GM23338 (cell line): ENCODE measurements around the gene OXT. TPM values are rescaled to one million over a fixed set of nuclear protein-coding genes. Genes with fewer than 3 reads are reported as not detected.

ENCODE experiments used
- ATAC-seq: fragments of 200-7000 bp; cut with Tn5 transposase; 3 replicates; pipeline ENCODE4 v1.9.1; 2020
- DNase-seq: peaks from one replicate; pipeline ENCODE4 v3.0.0-alpha.2; 2015; ENCODE audit warnings: low spot score
- H2AFZ ChIP-seq: fragments of 200-600 bp; sonication (generic); 2 replicates; pipeline ENCODE4 v1.8.0; 2016; ENCODE audit warnings: antibody characterized with exemption, mild to moderate bottlenecking, moderate library complexity
- H3F3A ChIP-seq: fragments of 200-600 bp; sonication (generic); replicated peaks from 2 replicates; pipeline ENCODE4 v1.8.0; 2017; ENCODE audit warnings: antibody characterized with exemption, mixed run types, low read depth
- H3K27ac ChIP-seq: fragments of 200-600 bp; sonication (generic); 2 replicates; pipeline ENCODE4 v1.6.1; 2016; ENCODE audit warnings: low read depth
- H3K27me3 ChIP-seq: fragments of 200-600 bp; sonication (generic); 2 replicates; pipeline ENCODE4 v1.8.0; 2016; ENCODE audit warnings: mild to moderate bottlenecking, mixed run types, moderate library complexity; ENCODE audit not compliant: insufficient read depth
- H3K36me3 ChIP-seq: fragments of 200-600 bp; sonication (generic); 2 replicates; pipeline ENCODE4 v1.8.0; 2016; ENCODE audit warnings: mild to moderate bottlenecking; ENCODE audit not compliant: insufficient read depth
- H3K4me1 ChIP-seq: fragments of 200-600 bp; sonication (generic); 2 replicates; pipeline ENCODE4 v1.8.0; 2016; ENCODE audit warnings: mild to moderate bottlenecking, moderate library complexity; ENCODE audit not compliant: insufficient read depth
- H3K4me2 ChIP-seq: fragments of 200-600 bp; sonication (generic); 2 replicates; pipeline ENCODE4 v1.7.1; 2017; ENCODE audit warnings: mixed run types
- H3K4me3 ChIP-seq: fragments of 200-600 bp; sonication (generic); 2 replicates; pipeline ENCODE4 v1.6.1; 2016; ENCODE audit warnings: mixed run types
- H3K79me2 ChIP-seq: fragments of 200-600 bp; sonication (generic); replicated peaks from 2 replicates; pipeline ENCODE4 v1.8.0; 2017; ENCODE audit warnings: mild to moderate bottlenecking; ENCODE audit not compliant: insufficient read depth
- H3K9me2 ChIP-seq: fragments of 200-600 bp; sonication (generic); 2 replicates; pipeline ENCODE4 v1.8.0; 2017; ENCODE audit not compliant: insufficient read depth
- H4K20me1 ChIP-seq: fragments of 200-600 bp; sonication (generic); replicated peaks from 2 replicates; pipeline ENCODE4 v1.8.0; 2017; ENCODE audit warnings: mild to moderate bottlenecking; ENCODE audit not compliant: insufficient read depth
- H3K27ac Mint-ChIP-seq: 2 replicates; pipeline ENCODE4 v1.8.0; 2020; ENCODE audit warnings: inconsistent platforms, mild to moderate bottlenecking, moderate library complexity, mixed read lengths
- H3K27me3 Mint-ChIP-seq: 3 replicates; pipeline ENCODE4 v1.8.0; 2022; ENCODE audit warnings: low read depth, mild to moderate bottlenecking, moderate library complexity, mixed read lengths, inconsistent platforms; ENCODE audit not compliant: insufficient read depth, poor library complexity
- H3K36me3 Mint-ChIP-seq: 3 replicates; pipeline ENCODE4 v1.8.0; 2021; ENCODE audit warnings: low read depth, mild to moderate bottlenecking, inconsistent platforms, moderate library complexity, mixed read lengths
- H3K4me1 Mint-ChIP-seq: 3 replicates; pipeline ENCODE4 v1.8.0; 2020; ENCODE audit warnings: mild to moderate bottlenecking, inconsistent platforms, mixed read lengths
- H3K4me3 Mint-ChIP-seq: 3 replicates; pipeline ENCODE4 v1.8.0; 2021; ENCODE audit warnings: moderate library complexity, mild to moderate bottlenecking, inconsistent platforms, mixed read lengths
- H3K9me3 Mint-ChIP-seq: 3 replicates; pipeline ENCODE4 v1.8.0; 2020; ENCODE audit warnings: moderate library complexity, mild to moderate bottlenecking, inconsistent platforms, mixed read lengths
- CREB1 ChIP-seq: fragments of 250-450 bp; sonication (Bioruptor Pico); IDR thresholded peaks from 2 replicates; pipeline ENCODE4 v1.5.0; 2020; ENCODE audit warnings: low read depth, mild to moderate bottlenecking, moderate library complexity
- EZH2 ChIP-seq: fragments of 200-600 bp; sonication (generic); IDR thresholded peaks from one replicate; pipeline ENCODE4 v1.8.0; 2017; ENCODE audit warnings: antibody characterized with exemption, mild to moderate bottlenecking, low read depth; ENCODE audit not compliant: unreplicated experiment
- EZH2phosphoT487 ChIP-seq: fragments of 200-600 bp; sonication (generic); IDR thresholded peaks from one replicate; pipeline ENCODE4 v1.8.1; 2018; ENCODE audit warnings: antibody characterized with exemption; ENCODE audit not compliant: unreplicated experiment
- JUNB ChIP-seq: IDR thresholded peaks from one replicate; pipeline ENCODE4 v1.6.1; 2016; ENCODE audit warnings: antibody characterized with exemption; ENCODE audit not compliant: unreplicated experiment
- NANOG ChIP-seq: IDR thresholded peaks from 2 replicates; pipeline ENCODE4 v1.6.1; 2016; ENCODE audit warnings: antibody characterized with exemption, borderline replicate concordance
- POLR2AphosphoS5 ChIP-seq: IDR thresholded peaks from 2 replicates; pipeline ENCODE4 v1.6.1; 2016; ENCODE audit warnings: antibody characterized with exemption, low read depth
- STAT1 ChIP-seq: IDR thresholded peaks from one replicate; pipeline ENCODE4 v1.6.1; 2016; ENCODE audit warnings: antibody characterized with exemption; ENCODE audit not compliant: unreplicated experiment
- ZNF114 ChIP-seq: fragments of 250-450 bp; sonication (Bioruptor Pico); IDR thresholded peaks from 2 replicates; pipeline ENCODE4 v1.5.0; 2020; ENCODE audit warnings: mild to moderate bottlenecking, moderate library complexity
- ZNF331 ChIP-seq: fragments of 250-450 bp; sonication (Bioruptor Pico); IDR thresholded peaks from 2 replicates; pipeline ENCODE4 v1.5.0; 2020; ENCODE audit warnings: low read depth, mild to moderate bottlenecking, moderate library complexity
- polyA plus RNA-seq: library from polyadenylated mRNA; unstranded; fragments of >200 nt; fragmentation: Nextera tagmentation; extraction: Ambion mirVana; gene quantifications from 2 replicates; pipeline ENCODE4 v1.2.1, GENCODE V29; 2016
- total RNA-seq: library from RNA; depleted of rRNA; stranded (reverse); fragments of >200 nt; shearing (Covaris generic); gene quantifications from 2 replicates; pipeline ENCODE4 v1.2.3, GENCODE V29; 2014
- TF ChIP-seq, protein P1 (sequence below), 2 experiments: fragments of 200-600 bp in 1 of 2; sonication (generic) in 1 of 2; conservative IDR thresholded peaks; 2 replicates each; pipeline versions ENCODE4 v1.5.1 to v1.6.1; 2016 to 2017; ENCODE audit warnings: antibody characterized with exemption in 2 of 2, low read depth in 2 of 2, mild to moderate bottlenecking in 2 of 2, moderate library complexity in 1 of 2
- TF ChIP-seq, protein P2 (sequence below): IDR thresholded peaks from 2 replicates; pipeline ENCODE4 v1.6.1; 2016; ENCODE audit warnings: antibody characterized with exemption
- TF ChIP-seq, protein P3 (sequence below): fragments of 250-450 bp; sonication (Bioruptor Pico); IDR thresholded peaks from 2 replicates; pipeline ENCODE4 v1.5.0; 2020; ENCODE audit warnings: mild to moderate bottlenecking, moderate library complexity
- TF ChIP-seq, protein P4 (sequence below): IDR thresholded peaks from one replicate; pipeline ENCODE4 v1.6.1; 2018; ENCODE audit warnings: antibody characterized with exemption; ENCODE audit not compliant: unreplicated experiment

OXT gene
- total and polyA plus RNA-seq, 2 experiments from 2014 or later: 1.5 TPM; not detected in 1

DNA sequence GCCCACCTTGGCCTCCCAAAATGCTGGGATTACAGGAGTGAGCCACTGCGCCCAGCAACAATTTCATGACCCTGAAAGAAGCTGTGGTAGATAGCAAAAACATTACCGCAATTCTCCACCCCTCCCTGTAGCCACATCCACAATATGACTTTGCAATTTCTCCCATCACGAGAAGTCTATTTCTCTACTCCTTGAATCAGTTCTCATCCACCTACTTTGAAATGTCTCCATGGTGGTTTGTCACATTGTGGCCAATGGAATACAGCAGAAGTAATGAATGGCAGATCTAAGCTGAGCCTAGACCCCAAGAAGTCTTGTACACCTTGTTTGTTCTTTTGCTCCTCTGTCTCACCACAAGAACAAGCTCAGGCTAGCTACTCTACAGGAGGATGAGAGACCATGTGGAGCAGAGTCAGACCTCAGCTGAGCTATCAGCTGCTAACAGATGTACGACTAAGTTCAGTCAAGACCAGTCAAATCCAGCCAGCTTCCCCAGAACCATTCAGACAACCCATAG, 6.3 kb downstream of the OXT start:
- TF ChIP-seq POLR2AphosphoS5: no peak
- no peak for TF ChIP-seq CREB1
- TF ChIP-seq, protein P1, sequence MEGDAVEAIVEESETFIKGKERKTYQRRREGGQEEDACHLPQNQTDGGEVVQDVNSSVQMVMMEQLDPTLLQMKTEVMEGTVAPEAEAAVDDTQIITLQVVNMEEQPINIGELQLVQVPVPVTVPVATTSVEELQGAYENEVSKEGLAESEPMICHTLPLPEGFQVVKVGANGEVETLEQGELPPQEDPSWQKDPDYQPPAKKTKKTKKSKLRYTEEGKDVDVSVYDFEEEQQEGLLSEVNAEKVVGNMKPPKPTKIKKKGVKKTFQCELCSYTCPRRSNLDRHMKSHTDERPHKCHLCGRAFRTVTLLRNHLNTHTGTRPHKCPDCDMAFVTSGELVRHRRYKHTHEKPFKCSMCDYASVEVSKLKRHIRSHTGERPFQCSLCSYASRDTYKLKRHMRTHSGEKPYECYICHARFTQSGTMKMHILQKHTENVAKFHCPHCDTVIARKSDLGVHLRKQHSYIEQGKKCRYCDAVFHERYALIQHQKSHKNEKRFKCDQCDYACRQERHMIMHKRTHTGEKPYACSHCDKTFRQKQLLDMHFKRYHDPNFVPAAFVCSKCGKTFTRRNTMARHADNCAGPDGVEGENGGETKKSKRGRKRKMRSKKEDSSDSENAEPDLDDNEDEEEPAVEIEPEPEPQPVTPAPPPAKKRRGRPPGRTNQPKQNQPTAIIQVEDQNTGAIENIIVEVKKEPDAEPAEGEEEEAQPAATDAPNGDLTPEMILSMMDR (conservative IDR thresholded peaks at IDR 0.05; ENCODE audit: low read depth in 2 of 2): no peak
- TF ChIP-seq, protein P2, sequence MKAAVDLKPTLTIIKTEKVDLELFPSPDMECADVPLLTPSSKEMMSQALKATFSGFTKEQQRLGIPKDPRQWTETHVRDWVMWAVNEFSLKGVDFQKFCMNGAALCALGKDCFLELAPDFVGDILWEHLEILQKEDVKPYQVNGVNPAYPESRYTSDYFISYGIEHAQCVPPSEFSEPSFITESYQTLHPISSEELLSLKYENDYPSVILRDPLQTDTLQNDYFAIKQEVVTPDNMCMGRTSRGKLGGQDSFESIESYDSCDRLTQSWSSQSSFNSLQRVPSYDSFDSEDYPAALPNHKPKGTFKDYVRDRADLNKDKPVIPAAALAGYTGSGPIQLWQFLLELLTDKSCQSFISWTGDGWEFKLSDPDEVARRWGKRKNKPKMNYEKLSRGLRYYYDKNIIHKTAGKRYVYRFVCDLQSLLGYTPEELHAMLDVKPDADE: no peak
- no peak for TF ChIP-seq NANOG
- TF ChIP-seq, protein P3, sequence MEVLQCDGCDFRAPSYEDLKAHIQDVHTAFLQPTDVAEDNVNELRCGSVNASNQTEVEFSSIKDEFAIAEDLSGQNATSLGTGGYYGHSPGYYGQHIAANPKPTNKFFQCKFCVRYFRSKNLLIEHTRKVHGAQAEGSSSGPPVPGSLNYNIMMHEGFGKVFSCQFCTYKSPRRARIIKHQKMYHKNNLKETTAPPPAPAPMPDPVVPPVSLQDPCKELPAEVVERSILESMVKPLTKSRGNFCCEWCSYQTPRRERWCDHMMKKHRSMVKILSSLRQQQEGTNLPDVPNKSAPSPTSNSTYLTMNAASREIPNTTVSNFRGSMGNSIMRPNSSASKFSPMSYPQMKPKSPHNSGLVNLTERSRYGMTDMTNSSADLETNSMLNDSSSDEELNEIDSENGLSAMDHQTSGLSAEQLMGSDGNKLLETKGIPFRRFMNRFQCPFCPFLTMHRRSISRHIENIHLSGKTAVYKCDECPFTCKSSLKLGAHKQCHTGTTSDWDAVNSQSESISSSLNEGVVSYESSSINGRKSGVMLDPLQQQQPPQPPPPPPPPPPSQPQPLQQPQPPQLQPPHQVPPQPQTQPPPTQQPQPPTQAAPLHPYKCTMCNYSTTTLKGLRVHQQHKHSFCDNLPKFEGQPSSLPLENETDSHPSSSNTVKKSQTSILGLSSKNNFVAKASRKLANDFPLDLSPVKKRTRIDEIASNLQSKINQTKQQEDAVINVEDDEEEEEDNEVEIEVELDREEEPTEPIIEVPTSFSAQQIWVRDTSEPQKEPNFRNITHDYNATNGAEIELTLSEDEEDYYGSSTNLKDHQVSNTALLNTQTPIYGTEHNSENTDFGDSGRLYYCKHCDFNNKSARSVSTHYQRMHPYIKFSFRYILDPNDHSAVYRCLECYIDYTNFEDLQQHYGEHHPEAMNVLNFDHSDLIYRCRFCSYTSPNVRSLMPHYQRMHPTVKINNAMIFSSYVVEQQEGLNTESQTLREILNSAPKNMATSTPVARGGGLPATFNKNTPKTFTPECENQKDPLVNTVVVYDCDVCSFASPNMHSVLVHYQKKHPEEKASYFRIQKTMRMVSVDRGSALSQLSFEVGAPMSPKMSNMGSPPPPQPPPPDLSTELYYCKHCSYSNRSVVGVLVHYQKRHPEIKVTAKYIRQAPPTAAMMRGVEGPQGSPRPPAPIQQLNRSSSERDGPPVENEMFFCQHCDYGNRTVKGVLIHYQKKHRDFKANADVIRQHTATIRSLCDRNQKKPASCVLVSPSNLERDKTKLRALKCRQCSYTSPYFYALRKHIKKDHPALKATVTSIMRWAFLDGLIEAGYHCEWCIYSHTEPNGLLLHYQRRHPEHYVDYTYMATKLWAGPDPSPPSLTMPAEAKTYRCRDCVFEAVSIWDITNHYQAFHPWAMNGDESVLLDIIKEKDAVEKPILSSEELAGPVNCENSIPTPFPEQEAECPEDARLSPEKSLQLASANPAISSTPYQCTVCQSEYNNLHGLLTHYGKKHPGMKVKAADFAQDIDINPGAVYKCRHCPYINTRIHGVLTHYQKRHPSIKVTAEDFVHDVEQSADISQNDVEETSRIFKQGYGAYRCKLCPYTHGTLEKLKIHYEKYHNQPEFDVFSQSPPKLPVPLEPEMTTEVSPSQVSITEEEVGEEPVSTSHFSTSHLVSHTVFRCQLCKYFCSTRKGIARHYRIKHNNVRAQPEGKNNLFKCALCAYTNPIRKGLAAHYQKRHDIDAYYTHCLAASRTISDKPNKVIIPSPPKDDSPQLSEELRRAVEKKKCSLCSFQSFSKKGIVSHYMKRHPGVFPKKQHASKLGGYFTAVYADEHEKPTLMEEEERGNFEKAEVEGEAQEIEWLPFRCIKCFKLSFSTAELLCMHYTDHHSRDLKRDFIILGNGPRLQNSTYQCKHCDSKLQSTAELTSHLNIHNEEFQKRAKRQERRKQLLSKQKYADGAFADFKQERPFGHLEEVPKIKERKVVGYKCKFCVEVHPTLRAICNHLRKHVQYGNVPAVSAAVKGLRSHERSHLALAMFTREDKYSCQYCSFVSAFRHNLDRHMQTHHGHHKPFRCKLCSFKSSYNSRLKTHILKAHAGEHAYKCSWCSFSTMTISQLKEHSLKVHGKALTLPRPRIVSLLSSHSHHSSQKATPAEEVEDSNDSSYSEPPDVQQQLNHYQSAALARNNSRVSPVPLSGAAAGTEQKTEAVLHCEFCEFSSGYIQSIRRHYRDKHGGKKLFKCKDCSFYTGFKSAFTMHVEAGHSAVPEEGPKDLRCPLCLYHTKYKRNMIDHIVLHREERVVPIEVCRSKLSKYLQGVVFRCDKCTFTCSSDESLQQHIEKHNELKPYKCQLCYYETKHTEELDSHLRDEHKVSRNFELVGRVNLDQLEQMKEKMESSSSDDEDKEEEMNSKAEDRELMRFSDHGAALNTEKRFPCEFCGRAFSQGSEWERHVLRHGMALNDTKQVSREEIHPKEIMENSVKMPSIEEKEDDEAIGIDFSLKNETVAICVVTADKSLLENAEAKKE (CRISPR knock-in tag): no peak
- TF ChIP-seq ZNF114 (CRISPR knock-in tag): no peak
- no peak for TF ChIP-seq STAT1
- TF ChIP-seq EZH2: no peak
- no peak for TF ChIP-seq ZNF331 (CRISPR knock-in tag)
- no peak for TF ChIP-seq EZH2phosphoT487
- TF ChIP-seq, protein P4, sequence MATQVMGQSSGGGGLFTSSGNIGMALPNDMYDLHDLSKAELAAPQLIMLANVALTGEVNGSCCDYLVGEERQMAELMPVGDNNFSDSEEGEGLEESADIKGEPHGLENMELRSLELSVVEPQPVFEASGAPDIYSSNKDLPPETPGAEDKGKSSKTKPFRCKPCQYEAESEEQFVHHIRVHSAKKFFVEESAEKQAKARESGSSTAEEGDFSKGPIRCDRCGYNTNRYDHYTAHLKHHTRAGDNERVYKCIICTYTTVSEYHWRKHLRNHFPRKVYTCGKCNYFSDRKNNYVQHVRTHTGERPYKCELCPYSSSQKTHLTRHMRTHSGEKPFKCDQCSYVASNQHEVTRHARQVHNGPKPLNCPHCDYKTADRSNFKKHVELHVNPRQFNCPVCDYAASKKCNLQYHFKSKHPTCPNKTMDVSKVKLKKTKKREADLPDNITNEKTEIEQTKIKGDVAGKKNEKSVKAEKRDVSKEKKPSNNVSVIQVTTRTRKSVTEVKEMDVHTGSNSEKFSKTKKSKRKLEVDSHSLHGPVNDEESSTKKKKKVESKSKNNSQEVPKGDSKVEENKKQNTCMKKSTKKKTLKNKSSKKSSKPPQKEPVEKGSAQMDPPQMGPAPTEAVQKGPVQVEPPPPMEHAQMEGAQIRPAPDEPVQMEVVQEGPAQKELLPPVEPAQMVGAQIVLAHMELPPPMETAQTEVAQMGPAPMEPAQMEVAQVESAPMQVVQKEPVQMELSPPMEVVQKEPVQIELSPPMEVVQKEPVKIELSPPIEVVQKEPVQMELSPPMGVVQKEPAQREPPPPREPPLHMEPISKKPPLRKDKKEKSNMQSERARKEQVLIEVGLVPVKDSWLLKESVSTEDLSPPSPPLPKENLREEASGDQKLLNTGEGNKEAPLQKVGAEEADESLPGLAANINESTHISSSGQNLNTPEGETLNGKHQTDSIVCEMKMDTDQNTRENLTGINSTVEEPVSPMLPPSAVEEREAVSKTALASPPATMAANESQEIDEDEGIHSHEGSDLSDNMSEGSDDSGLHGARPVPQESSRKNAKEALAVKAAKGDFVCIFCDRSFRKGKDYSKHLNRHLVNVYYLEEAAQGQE: no peak
- TF ChIP-seq JUNB: no peak
- peaks cover 44% of the 10 kb centered on the region for H3K27me3 Mint-ChIP-seq

More for the DNA sequence above, 6.3 kb downstream of the OXT start:
- no peaks in the 10 kb centered on the region for H3K36me3 Mint-ChIP-seq
- Histone ChIP-seq H3K4me2 (no peak overlapping the region), H3K36me3 (no peaks in the 10 kb centered on the region), H3K79me2 (no peaks in the 10 kb centered on the region), H3K27me3 (peaks cover 50% of the 10 kb centered on the region), H3K27ac (no peak overlapping the region), H3K4me3 (no peak overlapping the region), H2AFZ (0 out of 2 replicates have a peak overlapping the region, but pooled peaks have one; percentile 47), H4K20me1 (no peaks in the 10 kb centered on the region), H3K9me2 (0 out of 2 replicates have a peak, but pooled peaks cover 3% of the 10 kb centered on the region), H3F3A (no peaks in the 10 kb centered on the region), H3K4me1 (peaks cover 3% of the 10 kb centered on the region; the same call in 1 of the 2 replicates)
- peaks cover 18% of the 10 kb centered on the region for H3K4me1 Mint-ChIP-seq
- no peak overlapping the region for H3K27ac Mint-ChIP-seq
- ATAC-seq: no peak
- no peaks in the 10 kb centered on the region for H3K9me3 Mint-ChIP-seq
- no peak for DNase-seq
- no peak overlapping the region for H3K4me3 Mint-ChIP-seq
